Stomach (tissue), 9 donors: Measurements from ENCODE around the gene TOMM40L. TPM values are rescaled to one million over a fixed set of nuclear protein-coding genes. Genes with fewer than 3 reads are reported as not detected.

Source experiments
- DNase-seq, 2 donors: peaks; one replicate each; pipeline versions ENCODE4 v3.0.0 to v3.0.0-alpha.2; 2013 to 2019
- H3K27ac ChIP-seq, 5 donors: fragments of 200-600 bp in 4 of 5; sonication (generic) in 4 of 5; one replicate each; pipeline ENCODE4 v1.5.1; 2013 to 2019; ENCODE audit warnings: mild to moderate bottlenecking in 1 of 5, moderate library complexity in 1 of 5
- H3K27me3 ChIP-seq, 3 donors: fragments of 200-600 bp; sonication (generic); one replicate each; pipeline ENCODE4 v1.5.1; 2017 to 2019; ENCODE audit warnings: mixed run types in 1 of 3
- H3K36me3 ChIP-seq, 4 donors: fragments of 200-600 bp; sonication (generic); 1 replicate in 3 of 4; 2 replicates in 1 of 4; pipeline ENCODE4 v1.5.1; 2016 to 2019
- H3K4me1 ChIP-seq, 4 donors: fragments of 200-600 bp; sonication (generic); one replicate each; pipeline ENCODE4 v1.5.1; 2016 to 2019
- H3K4me3 ChIP-seq, 4 donors: fragments of 200-600 bp; sonication (generic) in 3 of 4; one replicate each; pipeline ENCODE4 v1.5.1; 2016 to 2019; ENCODE audit warnings: mild to moderate bottlenecking in 1 of 4
- H3K9me3 ChIP-seq, 4 donors: fragments of 200-600 bp; sonication (generic); one replicate each; pipeline ENCODE4 v1.5.1; 2016 to 2019
- EP300 ChIP-seq: sonication (generic); formaldehyde crosslinking; IDR thresholded peaks from one replicate; pipeline ENCODE4 v1.6.1; 2017; ENCODE audit warnings: antibody characterized with exemption
- POLR2A ChIP-seq, 4 donors: fragments of 450-650 bp; IDR thresholded peaks; one replicate each; pipeline ENCODE4 v1.6.1; 2016; ENCODE audit warnings: antibody characterized with exemption in 4 of 4, control low read depth in 2 of 4, mild to moderate bottlenecking in 1 of 4, moderate library complexity in 1 of 4
- POLR2AphosphoS5 ChIP-seq, 3 donors: sonication (generic); formaldehyde crosslinking; IDR thresholded peaks; one replicate each; pipeline ENCODE4 v1.6.1; 2016; ENCODE audit warnings: antibody characterized with exemption in 3 of 3
- WGBS, 5 donors: extraction: QIAGEN DNeasy Blood & Tissue Kit in 3 of 5; methylation state at CpG; one replicate each; pipeline versions ENCODE4 v1.1.5 to v1.1.7; 2013 to 2018; 5-methylcytosine and 5-hydroxymethylcytosine counted together
- intact Hi-C: fragments of 100-400 bp; cut with DNase I; formaldehyde crosslinking; loops from one replicate; pipeline ENCODE4 v1.15.1; 2023; ENCODE audit warnings: low total_unique reads
- polyA plus RNA-seq, 3 donors: library from polyadenylated mRNA; stranded (reverse); fragments of 200-250 nt; gene quantifications; one replicate each; pipeline ENCODE4 v1.2.3, GENCODE V29; 2013
- total RNA-seq, 5 donors: library from RNA; depleted of rRNA; stranded (reverse); fragments of >200 nt; gene quantifications; one replicate each; pipeline versions ENCODE4 v1.1.0 to v1.2.3, GENCODE V29; 2014 to 2016
- TF ChIP-seq, protein P1 (sequence below), 7 experiments: fragments of 450-650 bp in 4 of 7; fragments of 200-600 bp in 3 of 7; sonication (generic) in 3 of 7; IDR thresholded peaks; one replicate each; pipeline ENCODE4 v1.5.1; 2016 to 2019; ENCODE audit warnings: antibody characterized with exemption in 7 of 7, control low read depth in 2 of 7, mild to moderate bottlenecking in 1 of 7
- donor health status: healthy with polysubstance abuse.
- donor health status: Bipolar disorder and iron deficiency.
- donor health status: healthy.

The TOMM40L gene
- total and polyA plus RNA-seq, 8 donors: 0.58 to 9.9 (median 7.0) TPM

DNA sequence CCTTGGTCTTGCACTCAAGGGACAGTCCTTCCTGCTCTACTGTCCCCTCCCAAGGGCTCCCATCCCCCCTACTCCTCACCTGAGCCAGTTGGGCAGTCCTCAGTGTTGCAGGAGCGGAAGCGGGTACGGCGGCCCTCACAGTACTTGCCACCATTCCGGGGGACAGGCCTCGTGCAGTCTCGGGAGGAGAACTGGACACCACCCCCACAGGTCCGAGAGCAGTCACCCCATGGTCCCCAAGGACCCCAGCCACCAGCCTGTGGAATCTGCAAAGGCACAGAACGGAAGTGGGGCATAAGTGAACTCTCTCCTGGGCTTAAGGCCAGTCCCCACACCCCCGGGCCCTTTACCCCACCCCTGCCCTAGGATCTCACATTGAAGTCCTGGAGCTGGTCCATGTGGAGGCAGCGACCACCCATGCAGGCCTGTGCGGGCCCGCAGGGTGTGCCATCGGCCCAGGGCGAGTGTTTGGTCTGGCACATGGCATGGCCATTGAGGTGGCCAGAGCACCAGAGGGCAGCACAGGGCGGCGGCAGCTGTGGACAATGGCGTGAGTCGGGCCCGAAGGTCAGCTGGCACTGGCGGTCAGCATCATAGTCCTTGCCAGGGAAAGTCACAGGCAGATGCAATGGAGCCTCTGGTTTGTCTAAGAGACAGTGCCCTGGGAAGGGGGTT lies 32.2 kb upstream of the TOMM40L start:
- TF ChIP-seq, protein P1, sequence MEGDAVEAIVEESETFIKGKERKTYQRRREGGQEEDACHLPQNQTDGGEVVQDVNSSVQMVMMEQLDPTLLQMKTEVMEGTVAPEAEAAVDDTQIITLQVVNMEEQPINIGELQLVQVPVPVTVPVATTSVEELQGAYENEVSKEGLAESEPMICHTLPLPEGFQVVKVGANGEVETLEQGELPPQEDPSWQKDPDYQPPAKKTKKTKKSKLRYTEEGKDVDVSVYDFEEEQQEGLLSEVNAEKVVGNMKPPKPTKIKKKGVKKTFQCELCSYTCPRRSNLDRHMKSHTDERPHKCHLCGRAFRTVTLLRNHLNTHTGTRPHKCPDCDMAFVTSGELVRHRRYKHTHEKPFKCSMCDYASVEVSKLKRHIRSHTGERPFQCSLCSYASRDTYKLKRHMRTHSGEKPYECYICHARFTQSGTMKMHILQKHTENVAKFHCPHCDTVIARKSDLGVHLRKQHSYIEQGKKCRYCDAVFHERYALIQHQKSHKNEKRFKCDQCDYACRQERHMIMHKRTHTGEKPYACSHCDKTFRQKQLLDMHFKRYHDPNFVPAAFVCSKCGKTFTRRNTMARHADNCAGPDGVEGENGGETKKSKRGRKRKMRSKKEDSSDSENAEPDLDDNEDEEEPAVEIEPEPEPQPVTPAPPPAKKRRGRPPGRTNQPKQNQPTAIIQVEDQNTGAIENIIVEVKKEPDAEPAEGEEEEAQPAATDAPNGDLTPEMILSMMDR (IDR thresholded peaks at IDR 0.05): peak in 1 of 7 experiments; percentile 16
- TF ChIP-seq POLR2AphosphoS5 (IDR thresholded peaks at IDR 0.05) (peak in 1 of 3 donors; percentile 5), POLR2A (IDR thresholded peaks at IDR 0.05) (no peak)
- 64 to 79% (median 77%) methylated on average over 13 to 21 of the region's 21 CpGs for WGBS, 5 donors

DNA sequence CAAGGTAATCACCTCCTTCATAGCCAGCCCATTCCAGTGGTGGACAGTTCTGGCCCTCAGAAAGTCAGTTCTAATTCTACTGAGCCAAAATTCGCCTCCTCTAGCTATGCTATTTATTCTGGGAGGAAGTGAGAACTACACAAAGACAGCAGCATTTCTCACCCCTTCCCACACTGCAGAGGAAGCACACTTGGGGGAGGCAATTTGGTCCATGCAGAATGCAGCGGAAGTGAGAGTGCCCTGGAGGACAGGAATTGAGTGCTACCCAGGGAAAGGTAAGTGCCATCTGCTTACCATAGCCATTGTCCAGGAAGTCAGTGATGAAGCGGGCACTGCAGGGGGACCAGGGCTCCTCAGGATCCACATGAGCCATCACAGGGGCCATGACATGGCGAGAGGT lies 30.7 kb upstream of the TOMM40L start:
- H3K36me3 ChIP-seq: peaks cover 0 to 34% (median 20%) of the 10 kb centered on the region in 4 donors
- no peak for DNase-seq
- peaks cover 0 to 8% (median 0%) of the 10 kb centered on the region in 3 donors for H3K27me3 ChIP-seq
- peak overlapping the region in 2 of 4 donors; percentile 55 to 56 for H3K4me3 ChIP-seq
- TF ChIP-seq, protein P1 (IDR thresholded peaks at IDR 0.05): no peak
- no peak for TF ChIP-seq POLR2AphosphoS5 (IDR thresholded peaks at IDR 0.05)
- no peak for TF ChIP-seq POLR2A (IDR thresholded peaks at IDR 0.05)
- TF ChIP-seq EP300: no peak
- WGBS, 5 donors: 78 to 85% (median 79%) methylated on average over 4 of the region's 4 CpGs
- H3K4me1 ChIP-seq: peaks cover 6 to 83% (median 51%) of the 10 kb centered on the region in 4 donors
- H3K9me3 ChIP-seq: no peaks in the 10 kb centered on the region
- H3K27ac ChIP-seq: peak overlapping the region in 2 of 5 donors; percentile 0 to 98
- intact Hi-C loops: no loop called here

More for the DNA sequence above, 32.2 kb upstream of the TOMM40L start:
- Histone ChIP-seq H3K36me3 (peaks cover 0 to 34% (median 20%) of the 10 kb centered on the region in 4 donors), H3K27me3 (peaks cover 0 to 8% (median 0%) of the 10 kb centered on the region in 3 donors), H3K4me1 (peaks cover 6 to 69% (median 38%) of the 10 kb centered on the region in 4 donors), H3K27ac (peak overlapping the region in 2 of 5 donors; percentile 35 to 37), H3K4me3 (peak overlapping the region in 2 of 4 donors; percentile 6 to 56), H3K9me3 (no peaks in the 10 kb centered on the region)
- intact Hi-C loops: no loop called here
- peak in 1 of 2 donors; percentile 57 for DNase-seq

DNA sequence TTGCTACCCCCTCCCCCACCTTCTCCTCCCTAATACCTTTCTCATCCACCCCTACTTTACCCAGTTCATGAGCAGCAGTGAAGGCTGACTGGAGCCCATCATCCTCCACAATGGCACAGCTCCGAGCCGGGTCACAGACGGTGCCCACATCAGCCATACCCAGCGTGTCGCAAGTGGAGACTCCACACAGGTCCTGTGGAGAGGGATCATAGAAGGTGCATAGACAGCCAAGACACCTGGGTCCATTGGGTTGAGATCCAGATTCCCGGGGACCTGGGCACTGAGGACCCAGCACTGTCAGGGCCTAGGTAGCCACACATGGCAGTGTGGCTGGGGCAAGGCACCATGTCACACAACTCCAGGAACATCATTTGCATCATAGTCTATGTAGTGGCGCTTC lies 29.7 kb upstream of the TOMM40L start:
- 91 to 99% (median 98%) methylated on average over 7 of the region's 7 CpGs for WGBS, 5 donors
- Histone ChIP-seq H3K4me3 (peak overlapping the region in 3 of 4 donors; percentile 45 to 56 (median 55)), H3K36me3 (peaks cover 0 to 28% (median 16%) of the 10 kb centered on the region in 4 donors), H3K9me3 (no peaks in the 10 kb centered on the region), H3K27ac (peak overlapping the region in 3 of 5 donors; percentile 95 to 98 (median 96)), H3K4me1 (peaks cover 14 to 93% (median 61%) of the 10 kb centered on the region in 4 donors), H3K27me3 (peaks cover 0 to 8% (median 0%) of the 10 kb centered on the region in 3 donors)
- intact Hi-C loops: no loop called here
- TF ChIP-seq, protein P1 (IDR thresholded peaks at IDR 0.05): no peak
- TF ChIP-seq EP300 (no peak), POLR2A (IDR thresholded peaks at IDR 0.05) (no peak), POLR2AphosphoS5 (IDR thresholded peaks at IDR 0.05) (no peak)
- no peak for DNase-seq

DNA sequence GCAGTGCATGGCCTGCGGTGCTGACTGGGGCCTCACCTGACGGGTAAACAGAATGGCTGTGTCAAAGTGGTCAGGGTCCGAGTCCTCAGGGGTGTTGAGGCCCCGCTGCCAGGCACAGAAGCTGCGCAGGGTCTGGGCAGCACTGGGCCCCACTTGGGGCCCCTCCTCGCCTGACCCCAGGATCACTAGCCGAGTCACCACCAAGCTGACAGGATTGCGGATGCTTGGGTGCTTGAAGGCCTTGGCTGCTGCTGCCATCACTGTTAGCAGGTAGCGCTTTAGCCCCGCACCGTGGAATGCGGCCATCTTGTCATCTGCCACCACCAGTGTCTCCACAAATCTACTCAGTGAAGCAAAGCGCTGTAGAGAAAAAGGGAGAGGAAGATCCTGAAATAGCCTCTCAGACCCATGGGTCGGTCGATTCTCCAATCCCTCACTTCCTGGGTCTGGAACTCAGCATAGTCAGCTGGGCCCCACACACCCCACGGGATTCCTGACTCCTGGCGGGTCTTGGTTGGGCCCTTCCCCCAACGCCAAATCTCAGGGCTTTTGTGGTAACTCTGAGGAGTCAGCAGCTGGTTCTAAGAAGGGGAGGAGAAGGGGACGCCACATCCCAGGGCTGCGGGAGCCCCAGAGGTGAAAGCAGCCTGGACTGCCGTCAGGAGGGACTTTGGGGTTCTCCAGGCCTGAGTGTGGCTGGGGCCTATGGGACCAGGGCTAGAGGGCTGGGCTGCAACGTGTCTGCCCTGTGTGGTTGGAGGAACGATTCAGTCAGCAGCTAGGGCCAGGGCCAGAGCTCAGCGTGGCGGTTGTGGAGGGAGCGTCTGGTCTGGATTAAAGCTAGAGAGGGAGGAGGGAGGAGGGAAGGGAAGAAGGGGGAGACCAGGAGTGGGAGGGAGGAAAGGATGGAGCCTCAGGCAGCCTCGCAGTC lies 29.1 kb upstream of the TOMM40L start:
- DNase-seq: peak in 1 of 2 donors; percentile 90
- intact Hi-C loops: no loop called here
- H3K9me3 ChIP-seq: no peaks in the 10 kb centered on the region
- H3K36me3 ChIP-seq: peaks cover 0 to 21% (median 10%) of the 10 kb centered on the region in 4 donors
- TF ChIP-seq POLR2A (IDR thresholded peaks at IDR 0.05): no peak
- no peak for TF ChIP-seq POLR2AphosphoS5 (IDR thresholded peaks at IDR 0.05)
- TF ChIP-seq, protein P1 (IDR thresholded peaks at IDR 0.05): no peak
- no peak for TF ChIP-seq EP300
- H3K4me3 ChIP-seq: peak overlapping the region; percentile 33 to 56 (median 50)
- H3K4me1 ChIP-seq: peaks cover 20 to 99% (median 67%) of the 10 kb centered on the region in 4 donors
- H3K27ac ChIP-seq: peak overlapping the region in 4 of 5 donors; percentile 95 to 98 (median 96)
- peaks cover 0 to 8% (median 0%) of the 10 kb centered on the region in 3 donors for H3K27me3 ChIP-seq
- 62 to 81% (median 76%) methylated on average over 20 to 27 of the region's 27 CpGs for WGBS, 5 donors
